Upper lobe of right lung (tissue), 1 donor: ENCODE measurements around the gene SYPL2. TPM values are rescaled to one million over a fixed set of nuclear protein-coding genes. Genes with fewer than 3 reads are reported as not detected.

Source experiments
- ATAC-seq: fragments of 200-7000 bp; cut with Tn5 transposase; one replicate; pipeline ENCODE4 v1.9.1; 2020; ENCODE audit warnings: mild to moderate bottlenecking, moderate library complexity
- DNase-seq: peaks from one replicate; pipeline ENCODE4 v3.0.0-alpha.2; 2020
- H3K27ac ChIP-seq: fragments of 200-600 bp; one replicate; pipeline ENCODE4 v1.8.0; 2022
- H3K27me3 ChIP-seq: fragments of 200-600 bp; one replicate; pipeline ENCODE4 v1.8.0; 2022; ENCODE audit warnings: mild to moderate bottlenecking
- H3K36me3 ChIP-seq: fragments of 200-600 bp; one replicate; pipeline ENCODE4 v1.8.0; 2022
- H3K4me1 ChIP-seq: fragments of 200-600 bp; one replicate; pipeline ENCODE4 v1.8.0; 2022
- H3K4me3 ChIP-seq: fragments of 200-600 bp; one replicate; pipeline ENCODE4 v1.8.0; 2022; ENCODE audit warnings: mild to moderate bottlenecking
- H3K9me3 ChIP-seq: fragments of 200-600 bp; one replicate; pipeline ENCODE4 v1.8.0; 2022
- intact Hi-C: fragments of 100-400 bp; cut with DNase I; formaldehyde crosslinking; loops from one replicate; pipeline ENCODE4 v1.11.0; 2022
- total RNA-seq: library from RNA; stranded (reverse); fragmentation: NEBNext Ultra II Directional; extraction: Animal tissue kit (Norgen Biotek cat#: 25700); gene quantifications from one replicate; pipeline ENCODE4 v1.2.1, GENCODE V29; 2021
- TF ChIP-seq, protein P1 (sequence below): fragments of 200-600 bp; IDR thresholded peaks from one replicate; pipeline ENCODE4 v1.8.0; 2022; ENCODE audit warnings: antibody characterized with exemption
- donor health status: DM: no; HTN: yes; CAD: no; lungs with severe emphysema.

SYPL2 gene
- total RNA-seq, 1 donor from 2014 or later = 3.1 TPM

DNA sequence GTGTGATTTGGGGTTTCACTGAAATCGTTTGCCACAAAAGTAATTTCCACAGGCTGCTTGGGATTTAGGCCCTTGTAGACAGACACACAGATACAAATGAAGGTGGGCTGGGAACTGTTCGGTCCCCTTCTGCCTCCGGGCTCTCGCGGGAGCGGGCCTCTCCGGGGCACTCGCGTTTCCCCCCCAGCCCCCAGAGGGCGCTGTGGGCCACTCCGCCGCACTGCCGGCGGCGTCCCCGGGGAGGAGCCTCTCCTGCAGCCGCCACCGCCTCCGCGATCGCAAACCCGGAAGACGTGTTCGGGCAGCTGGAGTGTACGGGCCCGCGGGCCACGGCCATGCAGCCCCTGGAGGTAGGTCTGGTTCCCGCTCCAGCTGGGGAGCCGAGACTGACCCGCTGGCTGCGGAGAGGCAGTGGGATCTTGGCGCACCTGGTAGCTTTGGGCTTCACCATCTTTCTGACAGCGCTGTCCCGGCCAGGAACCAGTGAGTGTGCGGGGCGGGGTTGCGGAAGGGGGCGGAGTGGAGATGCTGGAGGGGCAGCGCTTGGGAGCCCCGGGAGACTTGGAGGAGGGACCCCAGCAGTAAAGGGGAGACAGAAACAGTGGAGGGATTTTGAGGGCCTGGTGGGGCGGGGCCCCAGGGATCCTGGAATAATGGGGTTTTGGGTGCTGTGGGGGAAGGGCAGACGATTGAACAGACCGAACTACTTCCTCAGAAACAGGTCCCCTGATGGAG, 27.6 kb downstream of the SYPL2 start, which contains the start of gene CYB561D1:
Gene CYB561D1, plus strand, starts transcription at position 290 of the 735 bp plus-strand sequence. Its CDS starts 46 bp downstream, at position 336.
- Histone ChIP-seq H3K4me3 (peak within 1 kb of the TSS; percentile 97), H3K27ac (peak within 1 kb of the TSS; percentile 80), H3K4me1 (peaks cover 17% of the 10 kb centered on the region), H3K27me3 (no peaks in the 10 kb centered on the region), H3K36me3 (peaks cover 18% of the 10 kb centered on the region), H3K9me3 (no peaks in the 10 kb centered on the region)
- DNase-seq (peak; percentile 95), ATAC-seq (peak; percentile 97)
- intact Hi-C loops = loop anchor here (5.0 kb wide), 1 partner anchor 38 kb away; no protein-coding TSS in a partner anchor
- TF ChIP-seq, protein P1, sequence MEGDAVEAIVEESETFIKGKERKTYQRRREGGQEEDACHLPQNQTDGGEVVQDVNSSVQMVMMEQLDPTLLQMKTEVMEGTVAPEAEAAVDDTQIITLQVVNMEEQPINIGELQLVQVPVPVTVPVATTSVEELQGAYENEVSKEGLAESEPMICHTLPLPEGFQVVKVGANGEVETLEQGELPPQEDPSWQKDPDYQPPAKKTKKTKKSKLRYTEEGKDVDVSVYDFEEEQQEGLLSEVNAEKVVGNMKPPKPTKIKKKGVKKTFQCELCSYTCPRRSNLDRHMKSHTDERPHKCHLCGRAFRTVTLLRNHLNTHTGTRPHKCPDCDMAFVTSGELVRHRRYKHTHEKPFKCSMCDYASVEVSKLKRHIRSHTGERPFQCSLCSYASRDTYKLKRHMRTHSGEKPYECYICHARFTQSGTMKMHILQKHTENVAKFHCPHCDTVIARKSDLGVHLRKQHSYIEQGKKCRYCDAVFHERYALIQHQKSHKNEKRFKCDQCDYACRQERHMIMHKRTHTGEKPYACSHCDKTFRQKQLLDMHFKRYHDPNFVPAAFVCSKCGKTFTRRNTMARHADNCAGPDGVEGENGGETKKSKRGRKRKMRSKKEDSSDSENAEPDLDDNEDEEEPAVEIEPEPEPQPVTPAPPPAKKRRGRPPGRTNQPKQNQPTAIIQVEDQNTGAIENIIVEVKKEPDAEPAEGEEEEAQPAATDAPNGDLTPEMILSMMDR = peak; percentile 96

DNA sequence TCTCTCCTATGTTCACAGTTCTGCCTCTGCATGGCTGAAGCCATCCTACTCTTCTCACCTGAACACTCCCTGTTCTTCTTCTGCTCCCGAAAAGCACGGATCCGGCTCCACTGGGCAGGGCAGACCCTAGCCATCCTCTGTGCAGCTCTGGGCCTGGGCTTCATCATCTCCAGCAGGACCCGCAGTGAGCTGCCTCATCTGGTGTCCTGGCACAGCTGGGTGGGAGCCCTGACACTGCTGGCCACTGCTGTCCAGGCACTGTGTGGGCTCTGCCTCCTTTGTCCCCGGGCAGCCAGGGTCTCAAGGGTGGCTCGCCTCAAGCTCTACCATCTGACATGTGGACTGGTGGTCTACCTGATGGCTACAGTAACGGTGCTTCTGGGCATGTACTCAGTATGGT, 29.4 kb downstream of the SYPL2 start:
- intact Hi-C loops = no loop called here
- Histone ChIP-seq H3K36me3 (peaks cover 14% of the 10 kb centered on the region), H3K4me3 (no peak overlapping the region), H3K9me3 (no peaks in the 10 kb centered on the region), H3K27me3 (no peaks in the 10 kb centered on the region), H3K27ac (no peak overlapping the region), H3K4me1 (peaks cover 33% of the 10 kb centered on the region)
- DNase-seq (no peak), ATAC-seq (no peak)
- TF ChIP-seq, protein P1 = no peak

DNA sequence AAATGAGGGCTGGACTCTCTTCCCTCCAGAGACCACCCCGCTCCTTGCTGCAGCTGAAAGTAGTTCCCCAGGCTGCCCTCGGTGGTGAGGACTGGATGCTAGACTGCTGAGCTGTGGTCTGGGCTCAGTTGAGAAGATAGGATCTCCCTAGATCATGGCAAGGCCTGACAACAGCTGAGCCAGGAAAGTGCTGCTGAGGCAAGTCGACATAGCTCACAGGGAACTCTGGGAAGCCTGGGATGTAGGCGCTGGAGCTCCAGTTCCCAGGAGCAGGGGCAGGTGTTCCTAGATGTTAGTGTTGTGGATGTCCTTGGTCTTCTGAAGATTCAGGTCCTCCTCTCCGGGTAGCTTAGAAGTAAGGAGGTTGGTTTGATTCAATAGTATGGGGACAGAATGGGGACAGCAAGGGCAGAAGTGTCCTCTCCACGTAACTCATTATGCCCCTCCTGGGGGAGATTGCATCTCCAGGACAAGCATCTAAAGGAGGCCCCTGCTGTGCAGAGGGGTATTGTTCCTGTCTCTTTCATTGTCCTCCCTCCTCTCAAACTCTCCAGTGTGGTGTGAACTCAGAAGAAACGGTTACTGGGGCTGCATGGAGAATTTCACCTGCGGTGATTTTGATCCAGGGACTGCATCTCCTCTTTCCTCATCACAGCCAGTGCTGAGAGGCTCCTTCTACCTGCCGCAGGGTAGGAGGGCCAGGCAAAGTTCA, 31.3 kb downstream of the SYPL2 start:
- Histone ChIP-seq H3K4me3 (no peak overlapping the region), H3K27me3 (no peaks in the 10 kb centered on the region), H3K4me1 (peaks cover 49% of the 10 kb centered on the region), H3K27ac (no peak overlapping the region), H3K9me3 (no peaks in the 10 kb centered on the region), H3K36me3 (peaks cover 14% of the 10 kb centered on the region)
- TF ChIP-seq, protein P1 = no peak
- DNase-seq (no peak), ATAC-seq (no peak)
- intact Hi-C loops = no loop called here

DNA sequence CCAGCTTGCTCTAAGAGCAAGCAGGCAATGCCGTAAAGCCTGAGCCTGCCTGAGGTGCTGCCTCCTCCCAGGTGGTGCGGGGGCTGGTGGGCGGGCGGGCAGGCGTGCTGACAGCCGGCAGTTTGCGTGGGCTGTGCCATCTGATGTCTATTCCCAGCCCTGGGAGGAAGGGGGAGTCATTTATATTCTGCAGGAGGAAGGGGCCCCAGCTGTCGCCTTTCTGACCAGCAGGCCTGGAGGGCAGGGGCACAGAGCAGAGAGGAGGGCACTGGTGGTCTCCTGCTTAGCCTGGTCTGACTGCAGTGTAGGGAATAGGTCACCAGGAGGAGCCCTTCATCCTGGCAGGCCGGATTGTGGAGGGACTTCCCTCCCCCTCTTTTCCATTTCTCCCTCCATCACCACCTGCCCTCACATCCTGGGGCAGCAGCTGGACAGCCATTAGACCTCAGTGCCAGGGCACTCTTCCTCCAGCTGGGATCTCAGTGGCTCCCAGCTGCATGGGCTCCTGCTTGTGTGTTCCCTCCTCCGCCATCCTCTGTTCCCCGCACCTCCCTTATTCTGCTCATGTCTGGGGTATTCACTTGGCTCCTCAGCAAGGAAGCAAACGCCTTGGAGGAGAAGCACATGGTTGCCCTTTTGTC, 31.9 kb downstream of the SYPL2 start:
- H3K27me3 ChIP-seq = no peaks in the 10 kb centered on the region
- H3K9me3 ChIP-seq = no peaks in the 10 kb centered on the region
- H3K4me1 ChIP-seq = peaks cover 51% of the 10 kb centered on the region
- ATAC-seq (no peak), DNase-seq (no peak)
- no peak overlapping the region for H3K27ac ChIP-seq
- TF ChIP-seq, protein P1 = peak; percentile 50
- intact Hi-C loops = no loop called here
- peaks cover 14% of the 10 kb centered on the region for H3K36me3 ChIP-seq
- H3K4me3 ChIP-seq = no peak overlapping the region

DNA sequence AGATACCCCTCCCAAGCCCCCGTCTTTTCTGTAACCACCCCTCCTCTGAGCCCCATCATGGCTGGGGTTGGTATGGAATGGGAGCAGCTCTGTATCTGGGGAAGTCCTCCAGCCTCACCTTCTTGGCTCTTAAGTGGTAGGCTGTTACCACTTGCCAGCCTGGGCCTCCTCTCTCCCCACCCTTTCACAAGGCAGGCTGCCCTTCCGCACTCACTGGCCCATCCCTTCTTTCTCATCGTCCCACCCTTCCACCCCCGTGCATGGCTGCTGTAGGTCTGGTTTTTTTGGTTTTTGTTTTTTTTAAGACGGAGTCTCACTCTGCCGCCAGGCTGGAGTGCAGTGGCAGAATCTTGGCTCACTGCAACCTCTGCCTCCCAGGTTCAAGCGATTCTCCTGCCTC, 32.7 kb downstream of the SYPL2 start:
- H3K4me1 ChIP-seq = peaks cover 51% of the 10 kb centered on the region
- H3K4me3 ChIP-seq = no peak overlapping the region
- H3K27me3 ChIP-seq = no peaks in the 10 kb centered on the region
- H3K36me3 ChIP-seq = peaks cover 14% of the 10 kb centered on the region
- intact Hi-C loops = no loop called here
- H3K9me3 ChIP-seq = no peaks in the 10 kb centered on the region
- DNase-seq (no peak), ATAC-seq (peak; percentile 40)
- TF ChIP-seq, protein P1 = no peak
- peak overlapping the region; percentile 25 for H3K27ac ChIP-seq
